DLD1 (cell line): ENCODE measurements around the gene RARRES2.
"Not testable (repeated sequence)": the region's sequence is repeated elsewhere in the genome, so short reads cannot be mapped to it uniquely, and the experiment has no call there.

ENCODE experiments used
- in situ Hi-C: cut with HindIII; loops from 2 replicates; pipeline ENCODE4 v1.10.0; 2017; ENCODE audit warnings: low sequenced_read_pairs

The RARRES2 gene

GRCh38 chr7:150341263-150342120 lies at the start of gene RARRES2:
RARRES2 (minus strand) TSS chr7:150341629; CDS start chr7:150340609, 1,020 bp downstream.
- in situ Hi-C loops, result no loop called here

GRCh38 chr7:150390205-150390604 lies 48.8 kb upstream of the RARRES2 start:
- in situ Hi-C loops, result no loop called here

GRCh38 chr7:150389532-150389816 lies 48.0 kb upstream of the RARRES2 start:
- in situ Hi-C loops, result no loop called here

- in situ Hi-C loops, result no loop called here
Measured at GRCh38 chr7:150388709-150389531, 47.5 kb upstream of the RARRES2 start.

GRCh38 chr7:150388306-150388705 lies 46.9 kb upstream of the RARRES2 start:
- in situ Hi-C loops, result no loop called here

- in situ Hi-C loops, result not testable (repeated sequence)
Measured at GRCh38 chr7:150385884-150386283, 44.5 kb upstream of the RARRES2 start.

GRCh38 chr7:150385302-150385723 lies 43.9 kb upstream of the RARRES2 start:
- in situ Hi-C loops, result no loop called here

GRCh38 chr7:150384406-150385301 lies 43.2 kb upstream of the RARRES2 start:
- in situ Hi-C loops, result no loop called here

- in situ Hi-C loops, result no loop called here
Measured at GRCh38 chr7:150383710-150384397, 42.4 kb upstream of the RARRES2 start.

GRCh38 chr7:150382844-150383225 lies 41.4 kb upstream of the RARRES2 start:
- in situ Hi-C loops, result no loop called here

GRCh38 chr7:150382123-150382843 lies 40.9 kb upstream of the RARRES2 start:
- in situ Hi-C loops, result no loop called here

- in situ Hi-C loops, result no loop called here
Measured at GRCh38 chr7:150381785-150382122, 40.3 kb upstream of the RARRES2 start.

GRCh38 chr7:150381096-150381495 lies 39.7 kb upstream of the RARRES2 start:
- in situ Hi-C loops, result no loop called here

GRCh38 chr7:150380463-150380862 lies 39.0 kb upstream of the RARRES2 start:
- in situ Hi-C loops, result no loop called here

GRCh38 chr7:150379441-150380379 lies 38.3 kb upstream of the RARRES2 start:
- in situ Hi-C loops, result no loop called here

- in situ Hi-C loops, result no loop called here
Measured at GRCh38 chr7:150378853-150379440, 37.5 kb upstream of the RARRES2 start, which contains the start of gene ZNF775. ZNF775 (plus strand) TSS chr7:150379330; CDS start chr7:150388471, 9,141 bp downstream.

- in situ Hi-C loops, result no loop called here
Measured at GRCh38 chr7:150378115-150378852, 36.9 kb upstream of the RARRES2 start.

GRCh38 chr7:150377635-150378034 lies 36.2 kb upstream of the RARRES2 start:
- in situ Hi-C loops, result no loop called here
